GM12873 (cell line): Measurements from ENCODE around the gene SLC6A14.

Experiments used
- CTCF ChIP-seq: IDR thresholded peaks from 2 replicates; pipeline ENCODE4 v1.5.1; 2012; ENCODE audit warnings: low read depth, mild to moderate bottlenecking, moderate library complexity, low read length, control low read depth; ENCODE audit not compliant: insufficient read depth; ENCODE audit errors: missing control alignments

The SLC6A14 gene

DNA sequence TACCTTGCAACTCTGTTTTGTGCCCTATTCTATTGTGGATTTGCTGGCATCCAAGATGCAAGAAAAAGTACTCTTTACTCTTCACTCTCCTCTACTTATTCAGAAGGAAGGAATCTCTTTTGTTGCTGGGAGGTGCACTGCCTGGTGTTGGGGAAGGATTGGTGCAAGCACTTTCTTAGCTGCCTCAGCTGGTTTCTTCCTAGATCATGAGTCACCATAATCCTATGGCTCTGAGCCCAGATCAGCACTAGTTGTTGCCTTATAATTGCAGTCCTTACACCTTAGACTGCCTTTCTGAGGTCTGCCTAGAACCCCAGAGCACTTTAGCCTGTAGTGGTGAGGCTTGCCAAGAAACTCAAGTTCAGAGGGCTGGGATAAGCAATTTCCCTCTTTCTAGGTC lies 63.4 kb downstream of the SLC6A14 start:
- no peak for TF ChIP-seq CTCF
